Posterior vena cava (tissue), 2 donors: ENCODE data around the gene GCAT. TPM values are rescaled to one million over a fixed set of nuclear protein-coding genes. Genes with fewer than 3 reads are reported as not detected.
"Not testable (repeated sequence)": the region's sequence is repeated elsewhere in the genome, so short reads cannot be mapped to it uniquely, and the experiment has no call there.

Experiments used
- DNase-seq: peaks from one replicate; pipeline ENCODE4 v3.0.0-alpha.2; 2020; ENCODE audit warnings: low spot score
- intact Hi-C, 2 donors: fragments of 100-400 bp; cut with DNase I; formaldehyde crosslinking; loops; one replicate each; pipeline versions ENCODE4 v1.14.1 to v1.14.2; 2022 to 2023
- total RNA-seq, 2 donors: library from RNA; stranded (reverse); fragmentation: NEBNext Ultra II Directional; extraction: Animal tissue kit (Norgen Biotek cat#: 25700); gene quantifications; one replicate each; pipeline ENCODE4 v1.2.1, GENCODE V29; 2021
- donor health status: DM: yes; HTN: yes; CAD: no.
- donor health status: DM: yes; HTN: yes; CAD: no.

The GCAT gene
- total RNA-seq, 2 donors from 2014 or later = 3.3 to 6.2 TPM

GRCh38 chr22:37778370-37779009, 29.2 kb upstream of the GCAT start:
- intact Hi-C loops = no loop called here
- no peak for DNase-seq

DNA sequence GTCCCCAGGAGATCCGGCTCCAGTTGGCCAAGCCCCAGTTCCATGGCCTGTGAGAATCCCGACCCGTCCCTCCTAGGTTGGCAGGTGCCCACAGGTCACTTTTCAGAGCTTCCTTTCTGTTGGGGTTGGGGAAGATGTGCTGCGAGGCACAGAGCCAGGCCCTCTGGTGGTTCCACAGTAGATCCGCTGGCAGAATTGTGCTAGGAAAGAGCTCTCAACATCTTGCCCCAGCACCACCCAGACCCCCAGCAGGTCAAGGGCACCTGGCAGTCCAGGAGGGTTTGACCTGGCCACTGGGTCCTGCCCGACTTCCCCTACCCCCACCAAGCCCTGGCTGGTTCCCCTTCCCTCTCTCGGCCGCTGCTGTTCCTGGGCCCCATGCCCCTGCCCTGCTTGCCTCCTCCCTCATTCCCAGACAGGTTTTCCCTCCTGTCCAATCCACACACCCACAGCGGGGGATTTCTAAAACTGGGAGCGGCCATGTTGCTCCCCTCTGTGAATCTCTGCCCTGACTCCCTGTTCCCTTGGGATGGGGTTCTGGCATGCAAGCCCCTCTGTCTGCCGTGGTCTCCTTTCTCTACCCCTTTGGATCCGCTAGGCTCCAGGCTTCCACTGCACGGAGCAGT, 26.2 kb upstream of the GCAT start:
- no peak for DNase-seq
- intact Hi-C loops = no loop called here

GRCh38 chr22:37782340-37783168, 25.2 kb upstream of the GCAT start:
- intact Hi-C loops = no loop called here
- DNase-seq = no peak

GRCh38 chr22:37784829-37785495, 22.8 kb upstream of the GCAT start:
- no peak for DNase-seq
- intact Hi-C loops = no loop called here

- no peak for DNase-seq
- intact Hi-C loops = no loop called here
These were observed 17.5 kb upstream of the GCAT start for GRCh38 chr22:37790234-37790633.

DNA sequence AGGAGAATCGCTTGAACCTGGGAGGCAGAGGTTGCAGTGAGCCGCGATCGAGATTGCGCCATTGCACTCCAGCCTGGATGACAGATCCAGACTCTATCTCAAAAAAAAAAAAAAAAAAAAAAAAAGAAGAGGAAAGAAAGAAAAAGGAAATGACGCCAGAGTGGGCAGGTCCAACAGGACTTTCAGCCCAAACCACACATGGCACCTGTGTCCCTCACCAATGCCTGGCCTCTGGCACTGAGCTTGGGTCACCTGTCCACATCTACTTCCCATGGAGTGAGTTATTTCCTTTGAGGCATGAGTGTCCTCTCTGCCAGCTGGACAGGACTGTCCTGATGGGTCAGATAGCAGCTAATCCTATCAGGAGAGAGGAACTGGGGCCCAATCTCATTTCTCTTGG, 15.2 kb upstream of the GCAT start:
- no peak for DNase-seq
- intact Hi-C loops = no loop called here

GRCh38 chr22:37794376-37794775, 13.4 kb upstream of the GCAT start:
- intact Hi-C loops = no loop called here
- DNase-seq = no peak

DNA sequence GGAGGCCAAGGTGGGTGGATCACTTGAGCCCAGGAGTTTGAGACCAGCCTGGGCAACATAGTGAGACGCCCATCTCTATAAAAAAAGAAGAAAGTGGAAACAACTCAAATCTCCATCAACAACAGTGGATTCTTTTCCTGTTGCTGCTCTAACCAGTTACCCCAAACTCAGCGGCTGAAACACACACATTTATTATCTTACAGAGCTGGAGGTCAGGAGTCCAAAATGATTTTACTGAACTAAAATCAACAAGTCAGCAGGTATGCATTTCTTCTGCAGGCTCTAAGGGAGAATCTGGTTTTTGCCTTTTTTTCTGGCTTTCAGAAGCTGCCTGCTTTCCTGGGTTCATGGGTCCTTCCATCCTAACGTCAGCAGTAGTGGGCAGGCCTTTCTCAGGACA, 11.7 kb upstream of the GCAT start:
- no peak for DNase-seq
- intact Hi-C loops = no loop called here

- DNase-seq, intact Hi-C loops: not testable (repeated sequence)
These were observed 10.5 kb upstream of the GCAT start for GRCh38 chr22:37797259-37797658.

DNA sequence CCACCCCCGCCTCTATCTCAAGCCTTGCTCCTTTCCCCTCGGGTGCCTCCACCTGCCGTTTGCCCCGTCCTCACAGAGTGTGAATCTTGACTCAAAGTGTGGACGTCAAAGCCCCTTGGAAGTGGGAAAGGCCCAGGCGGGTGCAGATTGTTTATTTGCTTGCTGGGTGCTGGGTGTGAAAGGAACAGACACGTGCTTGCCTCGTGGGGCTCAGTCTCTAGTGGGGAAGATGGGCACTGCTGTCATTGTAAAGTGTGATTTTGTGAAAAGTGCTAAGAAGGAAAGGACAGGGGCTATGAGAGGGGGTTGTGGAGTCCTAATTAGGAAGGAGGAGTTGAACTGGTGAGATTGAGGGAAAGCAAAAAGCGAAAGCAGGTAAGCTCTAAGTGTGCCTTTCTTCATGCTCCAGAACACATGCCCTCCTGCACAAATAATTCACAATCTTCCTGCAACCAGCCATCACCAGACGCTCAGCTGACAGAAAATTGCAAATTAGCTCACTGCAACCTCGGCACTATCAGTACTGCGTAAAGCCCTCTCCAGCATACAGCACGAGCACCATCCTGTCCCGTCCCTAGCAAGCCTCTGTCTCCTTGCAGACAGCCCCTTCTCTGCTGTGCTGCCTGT, 9.7 kb upstream of the GCAT start:
- intact Hi-C loops = no loop called here
- DNase-seq = no peak

GRCh38 chr22:37799979-37800378, 7.8 kb upstream of the GCAT start:
- DNase-seq = not testable (repeated sequence)
- intact Hi-C loops = loop anchor here in 1 of 2 donors (5.0 kb wide), 1 partner anchor 163 kb away; the partner anchor contains the start of gene SH3BP1

GRCh38 chr22:37801946-37802309, 5.8 kb upstream of the GCAT start:
- intact Hi-C loops = loop anchor here in 1 of 2 donors (5.0 kb wide), 1 partner anchor 165 kb away; the partner anchor contains the start of gene SH3BP1
- no peak for DNase-seq

DNA sequence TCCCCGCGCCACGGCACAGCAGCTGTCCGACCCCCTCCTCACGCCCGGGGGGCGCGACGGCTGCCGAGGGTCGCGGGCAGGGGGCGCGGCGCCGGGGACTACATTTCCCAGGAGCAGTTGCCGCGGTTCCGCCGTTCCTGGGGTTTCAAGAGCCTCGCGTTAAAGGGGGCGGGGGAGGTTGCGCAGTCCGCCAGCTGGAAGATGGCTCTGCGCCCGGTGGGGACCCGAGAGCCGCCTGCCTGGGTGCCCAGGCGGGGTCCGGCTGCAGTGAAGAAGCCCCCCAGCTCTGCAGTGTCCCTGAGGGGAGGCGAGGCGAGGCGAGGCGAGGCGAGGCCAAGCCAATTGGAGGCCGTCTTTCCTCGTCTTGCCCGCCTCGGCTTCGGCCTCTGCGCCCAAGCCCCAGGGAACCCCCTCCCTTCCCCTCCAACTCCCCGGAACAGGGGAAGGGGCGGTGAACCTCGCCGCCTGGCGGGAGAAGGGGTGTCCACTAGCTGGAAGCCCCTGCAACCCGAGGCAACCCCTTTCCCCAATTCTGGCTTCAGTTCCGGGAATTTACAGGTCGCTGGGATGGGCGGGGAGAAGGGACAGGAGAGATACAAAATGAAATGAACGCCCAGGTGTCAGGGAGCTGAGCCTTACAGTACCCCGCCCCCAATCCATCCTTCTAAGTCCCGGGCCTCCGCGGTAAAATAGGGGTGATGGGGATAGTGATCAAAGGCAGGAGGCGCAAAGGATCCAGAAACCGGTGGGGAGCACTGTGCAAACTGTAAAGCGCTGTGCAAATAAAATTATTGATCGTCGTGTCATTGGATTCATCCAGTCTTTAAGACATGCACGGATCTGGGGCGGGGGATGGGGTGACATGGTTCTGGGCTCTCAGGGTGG, 5.2 kb upstream of the GCAT start:
- intact Hi-C loops = loop anchor here in 1 of 2 donors (5.0 kb wide), 1 partner anchor 165 kb away; the partner anchor contains the start of gene SH3BP1
- no peak for DNase-seq

- intact Hi-C loops = loop anchor here in 1 of 2 donors (5.0 kb wide), 1 partner anchor 166 kb away; the partner anchor contains the start of gene SH3BP1
- DNase-seq = no peak
These were observed 4.5 kb upstream of the GCAT start for GRCh38 chr22:37803195-37803638.

GRCh38 chr22:37803639-37804351, 3.9 kb upstream of the GCAT start:
- no peak for DNase-seq
- intact Hi-C loops = loop anchor here in 1 of 2 donors (5.0 kb wide), 1 partner anchor 166 kb away; the partner anchor contains the start of gene SH3BP1

DNA sequence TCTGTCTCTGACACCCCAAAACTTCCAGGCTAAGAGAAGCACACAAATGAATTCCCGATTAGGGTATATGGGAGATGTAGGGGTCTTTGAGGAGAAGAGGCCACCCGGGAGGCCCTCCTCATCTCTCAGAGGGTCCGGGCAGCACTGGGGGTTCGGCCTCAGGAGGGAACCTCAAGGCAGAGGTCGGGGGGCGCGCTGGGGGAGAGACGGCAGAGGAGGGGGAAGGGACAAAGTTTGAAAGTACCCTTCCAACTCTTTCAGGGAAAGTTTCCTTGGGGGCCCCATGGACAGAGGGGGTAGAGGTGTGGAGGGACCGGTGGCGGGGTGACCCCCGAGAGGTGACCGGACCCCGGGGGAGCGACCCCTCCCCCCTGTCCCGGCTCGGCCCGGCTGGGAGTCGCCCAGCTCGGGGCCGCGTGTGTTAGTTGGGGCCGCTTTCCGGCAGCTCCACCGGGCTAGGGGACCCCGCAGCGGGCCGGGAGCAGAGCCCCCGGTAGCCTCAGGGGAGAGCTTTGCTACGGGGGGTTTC, 3.3 kb upstream of the GCAT start:
- intact Hi-C loops = loop anchor here in 1 of 2 donors (5.0 kb wide), 1 partner anchor 167 kb away; the partner anchor contains the start of gene SH3BP1
- DNase-seq = no peak
